Inflammatory macrophage (primary cell): ENCODE results near the gene C9orf50.
"Not testable (repeated sequence)": the region's sequence is repeated elsewhere in the genome, so short reads cannot be mapped to it uniquely, and the experiment has no call there.

Source experiments
- DNase-seq, 2 donors: peaks; one replicate each; pipeline ENCODE4 v3.0.0-alpha.2; 2020 to 2022

C9orf50 gene

GRCh38 chr9:129648092-129648763, 27.3 kb upstream of the C9orf50 start:
- DNase-seq, result no peak

GRCh38 chr9:129647635-129648034, 26.7 kb upstream of the C9orf50 start:
- no peak for DNase-seq

DNA sequence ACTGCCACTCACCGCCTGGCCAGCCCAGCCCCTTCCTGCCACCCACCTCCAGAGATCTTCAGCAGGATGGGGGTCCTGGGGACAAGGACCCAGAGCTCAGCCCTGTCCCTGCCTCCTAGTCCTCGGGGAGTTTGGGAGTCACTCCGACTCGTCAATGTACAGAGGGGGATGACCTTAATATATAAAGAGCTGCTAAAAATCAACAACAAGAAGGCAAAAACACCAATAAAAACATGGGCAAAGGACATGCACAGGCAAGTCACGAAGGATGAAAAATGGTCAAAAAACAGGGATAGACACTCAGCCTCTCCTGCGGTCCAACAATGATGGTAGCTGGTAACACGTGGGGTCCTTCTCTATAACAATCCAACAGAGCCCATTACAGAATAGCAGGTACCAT, 25.8 kb upstream of the C9orf50 start:
- no peak for DNase-seq

DNA sequence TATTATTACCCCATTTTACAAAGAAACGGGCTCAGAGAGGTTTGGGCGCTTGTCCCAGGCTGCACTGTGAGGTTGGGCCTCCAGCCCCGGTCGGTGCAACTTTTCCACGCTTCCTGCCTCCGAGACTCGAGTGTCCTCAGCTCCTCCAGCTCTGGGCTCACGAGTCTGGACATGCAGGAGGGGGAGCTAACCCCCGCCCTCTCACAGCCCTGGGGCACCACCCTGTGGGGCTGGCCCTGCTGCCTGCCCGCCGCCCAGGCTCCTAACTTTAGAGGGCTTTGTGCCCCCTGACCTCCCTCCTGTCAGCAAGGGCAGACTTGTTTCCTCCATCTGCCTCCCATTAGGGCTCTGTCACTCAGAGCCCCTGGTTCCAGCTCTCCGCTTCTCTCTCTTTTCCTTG, 25.4 kb upstream of the C9orf50 start:
- no peak for DNase-seq

DNA sequence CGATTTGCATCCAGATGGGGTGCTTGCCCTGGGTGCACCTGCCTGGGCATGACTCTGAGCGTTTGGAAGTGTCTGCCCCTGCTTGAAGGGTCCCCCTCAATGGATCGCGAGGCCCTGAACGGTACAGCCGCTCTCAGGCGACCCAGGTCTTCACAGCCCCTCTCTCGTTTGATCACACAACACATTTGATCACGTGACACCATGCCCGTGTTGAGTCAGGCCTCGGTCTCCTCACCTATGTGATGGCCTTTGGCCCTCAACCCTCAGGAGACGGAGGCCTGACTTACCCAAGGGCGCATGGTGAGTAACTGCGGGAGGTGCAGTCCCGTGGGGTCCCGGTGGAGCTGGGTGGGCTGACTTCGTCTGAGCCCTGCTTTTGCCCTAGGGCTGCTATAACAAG, 24.0 kb upstream of the C9orf50 start:
- DNase-seq, result no peak

DNA sequence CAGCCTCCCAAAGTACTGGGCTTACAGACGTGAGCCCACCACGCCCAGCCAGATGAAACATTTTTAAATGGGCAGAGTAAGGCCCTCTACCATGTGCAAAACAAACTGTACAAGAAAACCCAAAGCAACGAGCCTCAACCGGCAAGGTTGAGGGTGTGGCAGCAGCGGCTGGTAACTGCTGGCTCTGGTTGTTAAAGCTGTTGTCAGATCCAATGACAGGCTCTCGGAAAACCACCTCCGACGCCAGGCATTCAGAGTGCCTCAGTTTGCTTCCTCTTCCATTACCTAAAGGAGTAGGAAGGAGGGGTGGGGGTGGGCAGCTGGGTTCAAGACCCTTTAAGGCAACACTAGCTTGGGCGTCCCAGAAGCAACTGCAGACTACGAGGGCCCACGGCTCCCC, 23.5 kb upstream of the C9orf50 start:
- DNase-seq, result no peak

- no peak for DNase-seq
Observed at GRCh38 chr9:129643706-129644105, 22.8 kb upstream of the C9orf50 start.

DNA sequence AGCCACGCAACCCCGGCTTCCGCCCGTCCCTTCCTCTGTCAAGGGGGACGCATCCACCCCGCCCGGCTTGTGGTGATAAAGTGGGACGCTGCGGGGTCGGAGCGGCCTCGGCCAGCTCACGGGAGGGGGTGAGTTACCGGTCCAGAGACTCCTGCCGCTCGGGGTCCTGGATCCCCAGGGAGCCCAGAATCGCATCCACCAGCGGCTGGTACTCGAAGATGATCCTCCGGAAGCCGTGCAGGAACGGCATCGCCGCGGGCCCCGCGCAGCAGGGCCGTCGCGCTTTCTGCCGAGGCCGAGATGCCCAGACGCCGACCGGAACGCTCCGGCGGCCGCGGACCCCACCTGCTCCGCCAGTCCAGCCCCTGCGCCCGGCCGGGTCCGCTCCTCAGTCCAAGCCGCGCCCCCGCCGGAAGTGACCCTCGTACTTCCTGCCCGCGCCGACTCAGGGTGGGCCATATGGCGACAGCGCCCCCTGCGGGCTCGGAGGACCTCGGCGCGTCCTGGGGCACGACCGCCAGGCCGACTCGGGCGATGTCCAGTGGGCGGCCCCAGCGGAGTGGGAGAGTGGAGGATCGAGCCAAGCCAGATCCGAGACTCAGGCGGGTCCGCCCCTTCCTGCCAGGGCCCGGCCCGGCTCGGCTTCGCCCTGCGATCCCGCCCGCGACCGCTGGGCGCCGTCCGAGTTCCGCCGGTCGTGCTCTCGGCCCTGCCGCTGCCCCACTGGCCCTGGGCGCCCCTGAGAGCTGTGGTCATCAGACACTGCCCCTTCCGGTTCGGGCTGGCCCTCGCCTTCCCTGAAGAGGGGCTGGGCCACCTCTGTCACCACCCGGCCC, 21.1 kb upstream of the C9orf50 start, which contains the start of gene ASB6:
Gene ASB6 (minus strand): TSS at position 402 of the 836 bp plus-strand sequence. CDS start 152 bp downstream, at position 250.
- DNase-seq, result peak; percentile 97 to 98

DNA sequence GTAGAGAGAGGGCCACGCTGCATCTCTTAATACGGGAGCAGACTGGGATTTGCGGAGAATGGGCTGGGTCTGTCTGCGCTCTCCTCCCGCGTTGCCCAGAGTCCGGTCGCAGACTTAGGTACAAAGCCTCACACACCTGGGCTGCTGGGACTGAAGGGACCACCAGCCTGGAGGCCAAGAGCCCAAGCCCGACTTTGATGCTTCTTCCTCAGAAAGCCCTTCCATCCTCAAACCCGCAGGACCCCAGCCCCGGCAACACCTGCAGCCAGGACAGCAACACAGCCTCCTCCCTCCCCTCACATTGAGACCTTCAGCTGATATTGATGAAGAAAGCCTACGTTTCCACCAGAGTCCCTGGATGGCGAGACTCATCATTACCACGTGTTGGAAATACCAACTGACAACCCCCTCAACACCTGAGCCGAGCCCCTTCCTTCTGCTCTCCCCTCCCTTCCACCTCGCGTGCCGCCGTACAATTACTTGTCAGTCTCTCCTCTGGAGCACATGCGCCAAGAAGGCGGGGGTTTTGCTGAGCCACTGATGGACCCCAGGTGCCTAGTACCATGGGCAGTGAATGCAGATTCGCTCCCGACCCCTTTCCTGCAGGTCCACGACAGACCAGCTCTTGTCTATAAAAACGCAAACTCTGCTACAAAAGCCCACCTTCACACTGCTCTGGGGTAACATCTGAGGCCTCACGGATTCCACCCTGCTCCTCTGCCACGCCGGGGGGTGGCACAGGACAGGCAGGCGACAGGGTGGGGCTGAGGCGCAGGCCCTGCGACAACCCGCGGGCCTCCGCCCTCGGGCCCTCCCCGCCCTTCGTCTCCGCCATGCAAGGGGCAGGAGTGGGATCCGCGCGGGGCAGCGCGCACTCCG, 20.2 kb upstream of the C9orf50 start:
- no peak for DNase-seq

DNA sequence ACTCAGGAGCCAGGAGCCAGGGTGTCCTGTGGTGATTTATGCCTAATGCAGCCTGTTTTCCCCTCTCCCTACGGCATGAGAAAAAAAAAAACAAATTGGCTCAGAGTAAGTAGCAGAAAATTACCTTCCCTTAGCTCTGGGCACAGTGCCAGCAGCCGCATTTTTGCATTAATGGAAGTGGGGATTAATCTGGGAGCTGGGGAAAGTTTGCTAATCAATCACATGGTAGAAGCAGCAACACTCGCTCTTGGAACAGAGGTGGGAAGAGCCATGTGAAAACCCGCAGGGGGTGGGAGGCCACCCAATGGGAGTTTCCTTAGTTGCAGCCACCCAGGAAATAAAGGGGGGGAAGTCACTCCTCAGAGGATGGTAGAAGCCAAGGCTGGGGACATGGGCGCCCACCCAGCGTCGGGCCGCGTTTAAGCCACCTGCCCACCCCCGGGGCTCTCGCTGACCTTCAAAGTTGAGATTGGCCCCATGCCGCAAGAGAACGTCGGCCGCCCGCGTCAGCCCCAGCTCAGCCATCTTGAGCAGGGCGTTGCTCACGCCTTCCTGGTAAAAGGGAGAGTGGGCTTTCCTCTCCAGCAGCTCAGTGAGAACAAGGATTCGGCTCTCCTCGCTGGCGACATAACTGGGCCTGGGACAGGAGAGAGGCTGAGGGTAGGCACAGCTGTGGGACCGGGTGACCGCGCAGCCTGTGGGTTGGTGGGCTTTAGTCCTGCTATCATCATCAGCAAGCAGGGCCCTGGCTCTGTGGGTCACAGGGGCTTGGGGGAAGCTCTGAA, 19.4 kb upstream of the C9orf50 start:
- DNase-seq, result peak in 1 of 2 donors; percentile 66

DNA sequence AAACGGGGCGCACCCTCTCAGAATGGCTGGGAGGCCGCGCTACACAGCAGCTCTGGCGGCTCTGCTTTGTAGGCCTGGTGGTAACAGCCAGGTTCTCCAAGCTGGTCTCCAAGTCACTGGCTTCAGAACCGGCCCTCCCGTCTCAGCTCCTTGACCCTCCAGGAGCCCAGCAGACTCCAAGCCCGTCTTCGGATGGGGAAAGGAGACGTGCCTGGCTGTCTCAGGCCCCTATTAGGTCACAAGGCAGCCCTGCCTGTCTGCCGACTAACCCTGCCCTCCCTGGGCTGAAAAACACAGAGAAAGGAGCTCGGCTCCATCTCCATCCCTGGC, 18.8 kb upstream of the C9orf50 start:
- no peak for DNase-seq

GRCh38 chr9:129639034-129639630, 18.2 kb upstream of the C9orf50 start:
- no peak for DNase-seq

DNA sequence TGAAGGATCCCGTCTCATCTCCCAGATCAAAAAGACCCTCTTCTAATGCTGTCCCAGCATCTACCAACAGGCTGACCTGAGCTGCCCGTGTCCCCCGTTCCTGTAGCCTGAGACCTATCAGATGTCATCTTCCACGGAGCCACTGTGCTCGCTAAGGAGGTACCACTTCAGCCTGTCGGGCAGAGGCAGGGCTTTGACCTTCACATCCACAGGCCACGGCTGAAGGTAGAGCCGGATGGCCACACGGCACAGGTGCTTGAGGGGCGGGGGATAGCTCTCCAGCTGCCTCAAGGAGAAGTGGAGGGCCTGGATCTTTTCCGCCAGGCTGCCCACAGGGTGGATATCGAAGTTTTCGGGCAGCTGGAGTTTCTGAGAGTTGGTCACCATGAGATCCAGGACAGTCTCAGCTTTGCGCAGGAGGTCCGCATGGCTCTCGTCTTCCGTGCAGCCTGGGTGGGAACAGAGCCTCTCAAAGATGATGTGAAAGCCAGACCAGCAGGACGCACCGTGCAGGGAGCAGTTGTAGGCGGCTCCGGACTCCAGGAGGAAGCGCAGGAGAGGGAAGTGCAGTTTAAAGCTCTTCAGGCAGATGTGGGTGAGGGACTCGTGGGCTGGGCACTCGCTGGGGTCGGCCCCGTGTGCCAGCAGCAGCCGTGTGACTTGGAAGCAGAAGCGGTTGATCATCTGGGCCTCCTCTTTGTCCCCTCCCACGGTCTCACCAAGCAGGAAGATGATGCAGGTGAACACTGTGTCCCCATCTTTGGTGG, 17.0 kb upstream of the C9orf50 start:
- DNase-seq, result peak; percentile 66 to 88

DNA sequence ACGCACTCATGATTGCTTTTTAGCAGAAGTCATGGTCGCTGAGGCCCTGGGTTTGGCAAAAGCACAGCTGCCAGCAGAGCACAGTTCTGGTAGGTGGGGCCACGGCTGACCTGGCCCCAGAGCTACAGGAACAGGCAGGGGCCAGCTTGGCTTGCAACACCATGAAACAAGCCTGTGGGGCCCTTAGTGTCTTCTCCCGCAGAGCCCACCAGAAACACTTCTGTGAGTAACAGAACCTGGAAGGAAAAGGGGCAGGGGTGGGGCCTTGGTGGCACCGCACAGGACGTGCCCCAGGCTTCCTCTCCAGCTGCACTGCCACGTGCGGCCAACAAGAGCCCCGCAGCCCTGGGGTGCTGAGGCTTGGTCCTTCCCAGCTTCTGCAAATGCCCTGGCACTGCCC, 16.2 kb upstream of the C9orf50 start:
- DNase-seq, result no peak

GRCh38 chr9:129636343-129636742, 15.4 kb upstream of the C9orf50 start:
- DNase-seq, result not testable (repeated sequence)

DNA sequence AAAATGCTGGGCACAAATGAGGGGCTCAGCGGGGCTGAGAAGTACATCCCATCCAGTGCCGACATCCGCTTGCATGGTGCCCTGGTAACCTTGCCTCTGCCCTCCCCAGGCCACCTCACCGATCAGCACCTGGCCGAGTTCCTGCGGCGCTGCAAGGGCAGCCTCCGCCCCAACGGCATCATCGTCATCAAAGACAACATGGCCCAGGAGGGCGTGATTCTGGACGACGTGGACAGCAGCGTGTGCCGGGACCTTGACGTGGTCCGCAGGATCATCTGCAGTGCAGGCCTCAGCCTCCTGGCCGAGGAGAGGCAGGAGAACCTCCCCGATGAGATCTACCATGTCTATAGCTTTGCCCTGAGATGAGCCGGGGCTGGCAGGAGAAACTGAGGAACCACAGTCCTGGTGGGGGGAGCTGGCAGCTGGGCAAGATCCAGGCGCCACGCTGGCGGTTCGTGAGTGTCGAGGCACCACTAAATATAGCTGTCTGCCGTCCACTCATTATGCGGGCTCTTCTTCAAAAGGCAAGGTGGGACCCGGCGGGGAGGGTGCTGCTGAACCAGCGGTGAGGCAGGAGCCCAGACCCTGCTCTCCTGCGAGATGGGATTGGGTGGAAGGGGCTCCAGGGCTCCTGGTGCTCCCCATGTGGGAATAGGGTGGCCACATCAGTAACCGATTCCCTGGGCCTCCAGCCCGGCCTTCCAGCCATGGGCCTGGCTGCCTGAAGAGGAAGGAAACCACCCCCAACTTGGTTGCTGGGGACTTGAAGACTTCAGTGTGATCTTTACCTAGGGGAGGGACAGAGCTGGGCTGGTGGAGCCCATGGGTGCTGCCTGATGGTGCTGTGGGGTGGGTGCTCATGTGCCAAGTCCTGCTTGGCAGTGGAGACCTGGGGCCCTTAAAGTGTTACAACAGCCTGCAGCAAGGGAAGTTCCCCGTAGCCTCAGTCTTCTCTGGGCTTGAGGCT, 14.5 kb upstream of the C9orf50 start:
- peak; percentile 42 to 64 for DNase-seq

- DNase-seq, result no peak
Observed at GRCh38 chr9:129633848-129634247, 12.9 kb upstream of the C9orf50 start.

DNA sequence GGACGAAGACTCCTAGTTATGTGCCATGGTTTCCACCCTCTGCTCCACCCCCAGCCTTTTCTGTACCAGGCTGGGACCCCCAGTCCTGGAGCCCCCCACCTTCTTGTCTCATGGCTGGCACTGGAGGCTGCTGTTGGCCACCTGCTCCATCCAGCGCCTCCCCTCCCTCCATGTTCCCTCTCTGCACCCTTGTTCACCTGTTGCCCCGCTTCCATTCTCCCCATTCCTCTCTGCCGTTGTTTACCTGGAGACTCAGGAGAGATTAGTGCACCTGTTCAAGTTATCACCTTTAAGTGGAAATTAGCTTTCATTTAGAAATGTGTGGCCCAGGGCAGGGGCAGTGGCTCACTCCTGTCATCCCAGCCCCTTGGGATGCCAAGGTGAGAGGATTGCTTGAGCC, 12.3 kb upstream of the C9orf50 start:
- no peak for DNase-seq

GRCh38 chr9:129632460-129632859, 11.6 kb upstream of the C9orf50 start:
- DNase-seq, result no peak

GRCh38 chr9:129631674-129632129, 10.8 kb upstream of the C9orf50 start:
- no peak for DNase-seq
